HUES6 (cell line): Measurements from ENCODE around the gene SNX3.

Source experiments
- H3K27ac ChIP-seq: 2 replicates; pipeline ENCODE4 v1.7.0; 2013; ENCODE audit warnings: low read depth, mild to moderate bottlenecking, low read length, inconsistent platforms
- H3K27me3 ChIP-seq: 2 replicates; pipeline ENCODE4 v1.6.1; 2013; ENCODE audit warnings: low read length; ENCODE audit not compliant: control insufficient read depth, insufficient read depth
- H3K36me3 ChIP-seq: 2 replicates; pipeline ENCODE4 v1.6.1; 2013; ENCODE audit warnings: low read length; ENCODE audit not compliant: control insufficient read depth, insufficient read depth
- H3K4me1 ChIP-seq: 2 replicates; pipeline ENCODE4 v1.6.1; 2013; ENCODE audit warnings: low read length; ENCODE audit not compliant: control insufficient read depth, insufficient read depth
- H3K4me3 ChIP-seq: 2 replicates; pipeline ENCODE4 v1.5.1; 2013; ENCODE audit warnings: low read depth, low read length
- H3K9ac ChIP-seq: one replicate; pipeline ENCODE4 v1.6.1; 2013; ENCODE audit warnings: mild to moderate bottlenecking, low read length
- H3K9me3 ChIP-seq: 2 replicates; pipeline ENCODE4 v1.6.1; 2013; ENCODE audit warnings: low read depth, low read length; ENCODE audit not compliant: control insufficient read depth, insufficient read depth

The SNX3 gene

GRCh38 chr6:108163644-108164542, 96.9 kb downstream of the SNX3 start:
- Histone ChIP-seq H3K9ac (no peak overlapping the region), H3K4me3 (peak overlapping the region; percentile 54; the same call in 1 of the 2 replicates), H3K27me3 (peaks cover 100% of the 10 kb centered on the region), H3K36me3 (no peaks in the 10 kb centered on the region), H3K27ac (no peak overlapping the region), H3K4me1 (peaks cover 45% of the 10 kb centered on the region), H3K9me3 (no peaks in the 10 kb centered on the region)

- peaks cover 38% of the 10 kb centered on the region for H3K4me1 ChIP-seq
- H3K27me3 ChIP-seq, result peaks cover 100% of the 10 kb centered on the region
- no peak overlapping the region; the same call in 1 of the 2 replicates for H3K4me3 ChIP-seq
- H3K36me3 ChIP-seq, result no peaks in the 10 kb centered on the region
- H3K9ac ChIP-seq, result no peak overlapping the region
- H3K9me3 ChIP-seq, result no peaks in the 10 kb centered on the region
- H3K27ac ChIP-seq, result no peak overlapping the region
Observed at GRCh38 chr6:108163267-108163643, 97.6 kb downstream of the SNX3 start.

DNA sequence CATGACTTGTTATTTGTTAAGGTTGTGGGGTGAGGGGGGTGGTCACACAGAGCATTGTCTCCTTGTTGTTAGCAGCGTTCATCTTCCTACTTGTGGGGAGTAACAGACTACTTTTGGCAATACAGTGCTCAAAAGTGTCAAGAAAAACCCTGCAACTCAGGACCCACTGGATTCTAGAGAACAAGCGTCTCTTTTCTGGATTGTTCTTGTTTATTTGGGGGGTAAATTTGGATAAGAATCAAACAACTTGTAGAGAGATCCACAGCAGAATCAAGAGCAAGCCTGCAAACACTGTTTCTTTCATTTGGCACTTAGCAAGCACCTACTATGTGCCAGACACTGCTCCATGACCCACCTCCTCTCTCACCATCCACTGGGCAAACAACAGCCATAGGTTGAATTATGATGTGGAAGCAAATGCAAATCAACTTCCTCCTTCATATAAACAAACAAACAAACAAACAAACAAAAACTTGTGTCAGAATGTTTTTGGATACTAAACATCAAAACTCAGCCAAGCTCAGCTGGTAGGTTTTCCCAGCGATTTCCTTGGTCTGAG, 99.0 kb downstream of the SNX3 start:
- no peaks in the 10 kb centered on the region for H3K9me3 ChIP-seq

More for the DNA sequence above, 99.0 kb downstream of the SNX3 start:
- Histone ChIP-seq H3K9ac (no peak overlapping the region), H3K4me1 (peaks cover 30% of the 10 kb centered on the region), H3K27me3 (peaks cover 100% of the 10 kb centered on the region), H3K27ac (no peak overlapping the region), H3K36me3 (no peaks in the 10 kb centered on the region), H3K4me3 (no peak overlapping the region)
